Ectodermal cell (in vitro differentiated cells): ENCODE measurements around the gene SGMS1.
"Not testable (repeated sequence)": the region's sequence is repeated elsewhere in the genome, so short reads cannot be mapped to it uniquely, and the experiment has no call there.

Experiments used
- H3K27ac ChIP-seq: 2 replicates; pipeline ENCODE4 v1.7.0; 2013; ENCODE audit warnings: mild to moderate bottlenecking, low read depth, low read length; ENCODE audit not compliant: insufficient read depth, poor library complexity, severe bottlenecking
- H3K27me3 ChIP-seq: 2 replicates; pipeline ENCODE4 v1.7.0; 2013; ENCODE audit warnings: mild to moderate bottlenecking, low read length; ENCODE audit not compliant: insufficient read depth, control insufficient read depth, poor library complexity, severe bottlenecking
- H3K36me3 ChIP-seq: one replicate; pipeline ENCODE4 v1.7.0; 2013; ENCODE audit warnings: low read length; ENCODE audit not compliant: control insufficient read depth, insufficient read depth
- H3K4me1 ChIP-seq: one replicate; pipeline ENCODE4 v1.7.0; 2013; ENCODE audit warnings: low read length; ENCODE audit not compliant: control insufficient read depth, insufficient read depth
- H3K4me3 ChIP-seq: 2 replicates; pipeline ENCODE4 v1.7.0; 2013; ENCODE audit warnings: low read depth, low read length, control low read depth; ENCODE audit not compliant: insufficient read depth
- H3K9me3 ChIP-seq: 2 replicates; pipeline ENCODE4 v1.7.0; 2013; ENCODE audit warnings: mild to moderate bottlenecking, low read length, moderate library complexity; ENCODE audit not compliant: control insufficient read depth
- whole genome bisulfite sequencing, 2 experiments: methylation state at CpG; one replicate each; pipeline ENCODE4 v1.1.7; 2013; ENCODE audit warnings: missing lambda C conversion rate in 2 of 2; 5-methylcytosine and 5-hydroxymethylcytosine counted together

Gene SGMS1

DNA sequence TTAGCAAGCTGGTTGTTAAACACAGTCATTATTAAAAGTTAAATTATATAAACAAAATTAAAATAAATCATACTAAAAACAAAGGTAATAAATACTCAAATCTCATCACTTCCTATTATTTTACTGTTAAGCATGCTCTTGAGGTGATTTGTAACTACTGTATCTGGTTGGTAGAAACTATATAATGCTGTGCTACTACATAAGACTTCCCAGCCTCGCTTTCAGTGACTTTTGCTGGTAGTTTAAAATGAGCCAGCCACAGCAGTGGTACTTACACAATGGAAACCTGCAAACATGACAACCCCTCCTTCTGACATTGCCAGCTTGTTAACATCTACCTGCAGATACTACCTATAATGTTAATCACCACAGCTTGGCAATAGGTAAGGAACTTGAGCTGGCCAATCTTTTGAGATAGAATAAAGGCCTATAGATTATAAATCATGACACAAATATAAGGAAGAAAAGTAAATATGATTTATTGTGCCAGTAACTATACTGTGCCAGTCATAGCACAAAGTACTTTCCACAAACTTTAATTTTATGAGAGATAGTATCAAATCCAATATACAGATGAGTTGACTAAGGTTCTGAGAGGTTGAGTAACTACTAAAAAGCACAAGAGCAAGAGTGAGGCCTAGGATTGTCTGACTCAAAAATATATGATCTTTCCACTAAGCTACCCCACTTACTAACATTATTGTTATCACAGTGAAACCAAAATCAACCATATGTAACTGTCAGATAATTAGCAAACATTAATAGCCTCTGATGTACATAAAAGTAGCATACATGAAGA, 191.3 kb downstream of the SGMS1 start:
- H3K27me3 ChIP-seq: no peaks in the 10 kb centered on the region
- no peak overlapping the region for H3K4me3 ChIP-seq
- no peak overlapping the region for H3K27ac ChIP-seq
- no peaks in the 10 kb centered on the region for H3K36me3 ChIP-seq
- WGBS, 2 experiments: 91 to 100% methylated on average over 1 of the region's 1 CpG
- H3K4me1 ChIP-seq: no peaks in the 10 kb centered on the region
- H3K9me3 ChIP-seq: no peaks in the 10 kb centered on the region

DNA sequence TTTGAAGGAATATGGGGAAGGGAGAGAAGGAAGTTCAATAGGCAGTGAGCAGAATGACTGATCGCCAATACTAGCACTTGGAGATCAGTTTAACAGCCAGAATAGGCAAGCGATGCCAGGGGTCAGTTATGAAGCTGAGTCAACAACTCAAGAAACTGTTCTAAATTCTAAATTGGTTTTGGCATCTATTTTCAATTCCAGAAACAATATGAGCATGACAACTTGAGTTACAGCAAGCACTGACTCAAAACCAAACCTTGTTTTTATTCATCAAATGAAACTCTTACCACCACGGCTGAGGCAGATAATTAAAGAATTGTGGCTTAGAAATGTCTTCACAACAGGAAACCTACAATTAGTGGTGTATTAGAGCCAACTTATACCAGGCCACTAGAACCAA, 192.0 kb downstream of the SGMS1 start:
- no peak overlapping the region for H3K27ac ChIP-seq
- H3K4me1 ChIP-seq: no peaks in the 10 kb centered on the region
- WGBS, 2 experiments: 79 to 89% methylated on average over 2 to 3 of the region's 3 CpGs
- H3K9me3 ChIP-seq: no peaks in the 10 kb centered on the region
- H3K4me3 ChIP-seq: no peak overlapping the region
- no peaks in the 10 kb centered on the region for H3K27me3 ChIP-seq
- no peaks in the 10 kb centered on the region for H3K36me3 ChIP-seq

DNA sequence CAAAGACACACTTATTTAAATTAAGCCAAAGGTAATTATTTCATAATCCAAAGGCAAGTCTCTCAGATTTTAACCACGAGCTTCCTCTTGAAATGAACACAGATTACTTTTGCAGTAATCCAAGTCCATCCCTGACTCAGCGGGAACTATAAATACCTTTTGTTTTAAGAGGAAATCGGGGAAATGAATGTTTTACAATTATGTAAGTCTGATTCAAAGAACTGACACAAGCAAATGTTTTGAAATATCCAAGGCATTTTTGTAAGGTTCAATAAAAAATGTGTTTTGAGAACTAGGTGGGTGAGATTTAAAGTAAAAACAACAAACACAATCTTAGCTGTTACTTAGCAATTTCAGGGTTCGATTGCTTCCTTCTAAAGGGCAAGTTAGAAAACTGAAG, 192.6 kb downstream of the SGMS1 start:
- 89 to 91% methylated on average over 4 of the region's 4 CpGs for WGBS, 2 experiments
- H3K27ac ChIP-seq: no peak overlapping the region

DNA sequence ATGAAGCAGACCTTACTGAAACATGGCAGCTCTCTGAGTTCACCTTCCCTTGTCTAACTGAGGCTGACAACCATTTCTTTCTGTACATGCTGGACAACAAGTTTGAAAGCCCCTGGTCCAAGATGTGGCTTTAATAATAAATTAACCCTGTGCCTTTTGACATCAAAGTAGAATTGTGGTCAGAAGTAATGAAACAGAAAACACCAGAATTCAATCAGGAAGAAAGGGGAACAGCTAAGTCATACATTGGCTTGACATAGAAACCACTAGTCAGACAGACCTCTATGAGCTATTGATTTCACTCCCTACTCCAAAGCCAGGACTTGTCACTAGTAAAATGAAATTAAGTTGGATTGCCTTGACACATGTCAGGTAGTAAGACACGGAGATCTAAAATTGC, 197.3 kb downstream of the SGMS1 start:
- WGBS, 2 experiments: 86 to 100% methylated on average over 1 of the region's 1 CpG
- no peaks in the 10 kb centered on the region for H3K4me1 ChIP-seq
- no peaks in the 10 kb centered on the region for H3K9me3 ChIP-seq
- H3K27me3 ChIP-seq: no peaks in the 10 kb centered on the region
- H3K36me3 ChIP-seq: no peaks in the 10 kb centered on the region
- no peak overlapping the region for H3K27ac ChIP-seq
- no peak overlapping the region for H3K4me3 ChIP-seq

More for the DNA sequence above, 192.6 kb downstream of the SGMS1 start:
- no peaks in the 10 kb centered on the region for H3K36me3 ChIP-seq
- no peaks in the 10 kb centered on the region for H3K27me3 ChIP-seq
- H3K9me3 ChIP-seq: no peaks in the 10 kb centered on the region
- no peaks in the 10 kb centered on the region for H3K4me1 ChIP-seq
- H3K4me3 ChIP-seq: no peak overlapping the region

DNA sequence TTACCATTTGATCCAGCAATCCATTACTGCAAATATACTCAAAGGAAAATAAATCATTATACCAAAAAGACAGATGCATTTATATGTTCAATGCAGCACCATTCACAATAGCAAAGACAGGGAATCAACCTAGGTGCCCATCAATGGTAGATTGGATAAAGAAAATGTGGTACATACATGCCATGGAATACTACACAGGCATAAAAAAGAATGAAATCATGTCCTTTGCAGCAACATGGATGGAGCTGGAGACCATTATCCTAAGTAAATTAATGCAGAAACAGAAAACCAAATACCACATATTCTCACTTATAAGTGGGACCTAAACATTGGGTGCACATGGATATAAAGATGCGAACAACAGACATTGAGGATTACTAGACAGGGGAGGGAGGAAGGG, 198.5 kb downstream of the SGMS1 start:
- not testable (repeated sequence) for H3K4me1 ChIP-seq, H3K27ac ChIP-seq, H3K4me3 ChIP-seq, H3K36me3 ChIP-seq, H3K27me3 ChIP-seq, H3K9me3 ChIP-seq
- 94 to 100% methylated on average over 1 of the region's 1 CpG for WGBS, 2 experiments

DNA sequence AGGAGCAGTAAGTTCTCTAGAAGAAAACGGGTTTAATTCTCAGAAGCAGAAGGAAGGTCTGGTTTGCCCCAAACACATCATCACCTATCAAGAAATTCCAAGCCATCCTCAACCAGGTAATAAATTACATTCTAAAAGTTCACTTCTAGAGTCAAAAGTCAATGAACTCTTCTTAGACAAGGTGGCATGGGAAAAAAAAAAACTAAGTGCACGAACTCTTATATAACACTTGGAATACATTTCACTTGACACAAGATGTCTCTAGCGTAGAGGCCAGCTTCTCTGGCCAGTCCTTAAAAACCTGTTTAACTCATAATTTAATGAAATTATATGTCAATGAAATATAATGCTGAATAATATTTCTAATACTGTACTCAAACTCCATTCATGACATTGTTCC, 200.3 kb downstream of the SGMS1 start:
- H3K9me3 ChIP-seq: no peaks in the 10 kb centered on the region
- 92 to 100% methylated on average over 1 to 2 of the region's 3 CpGs for WGBS, 2 experiments
- H3K27ac ChIP-seq: no peak overlapping the region
- no peak overlapping the region for H3K4me3 ChIP-seq
- H3K27me3 ChIP-seq: peaks cover 11% of the 10 kb centered on the region
- no peaks in the 10 kb centered on the region for H3K4me1 ChIP-seq
- H3K36me3 ChIP-seq: no peaks in the 10 kb centered on the region

DNA sequence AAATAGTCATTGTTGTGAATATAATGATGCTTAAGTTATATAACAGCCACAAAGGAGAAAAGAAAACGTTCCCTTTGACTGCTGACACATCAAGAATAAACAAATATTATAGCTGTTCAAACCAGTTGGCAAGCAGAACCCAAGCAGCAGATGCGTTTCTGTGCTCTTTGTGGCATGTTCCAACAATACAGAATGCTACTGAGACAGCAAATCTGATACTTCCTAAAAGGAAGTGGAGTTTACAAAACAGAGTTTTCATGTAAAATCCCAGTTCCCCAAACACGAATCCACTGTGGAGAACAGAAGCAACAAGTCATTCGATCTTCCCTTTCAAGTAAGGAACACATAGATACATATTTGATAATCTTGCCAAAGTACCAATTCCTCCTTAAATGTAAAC, 201.5 kb downstream of the SGMS1 start:
- 88% methylated on average over 4 of the region's 4 CpGs for WGBS, 2 experiments
- Histone ChIP-seq H3K36me3 (no peaks in the 10 kb centered on the region), H3K4me1 (peaks cover 4% of the 10 kb centered on the region), H3K27ac (no peak overlapping the region), H3K27me3 (peaks cover 23% of the 10 kb centered on the region), H3K9me3 (no peaks in the 10 kb centered on the region), H3K4me3 (no peak overlapping the region)

DNA sequence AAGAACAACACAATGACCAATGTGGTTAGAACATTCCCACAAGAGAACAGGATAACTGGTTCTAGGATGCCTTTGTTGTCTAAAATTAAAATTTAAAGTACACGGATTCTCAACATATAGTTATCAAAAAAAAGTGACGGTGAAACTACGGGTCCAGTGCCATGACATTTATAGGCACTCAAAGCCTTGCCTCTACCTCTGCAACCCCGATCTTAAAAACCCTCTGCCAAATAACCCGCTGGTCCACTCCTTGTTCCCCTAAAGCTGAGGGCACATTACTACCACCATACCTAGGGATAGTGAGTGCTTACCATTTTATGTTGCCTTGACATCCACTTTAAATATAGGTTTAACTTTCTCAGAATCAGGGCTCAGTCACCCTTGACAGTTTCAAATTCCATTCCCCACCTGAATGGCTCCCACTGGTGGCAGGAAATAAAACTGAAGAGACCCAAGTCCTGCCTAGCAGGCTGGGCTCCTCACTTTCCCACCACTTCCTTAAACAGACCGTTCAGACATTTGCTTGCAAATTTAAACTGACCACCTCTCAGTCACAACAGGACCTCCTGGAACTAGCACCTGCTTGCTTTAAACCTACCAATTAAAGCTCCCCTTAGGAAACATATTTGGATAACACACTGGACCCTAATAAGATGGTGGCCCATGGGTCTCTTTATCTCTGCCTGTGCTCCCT, 202.6 kb downstream of the SGMS1 start:
- no peak overlapping the region for H3K27ac ChIP-seq
- no peaks in the 10 kb centered on the region for H3K36me3 ChIP-seq
- peaks cover 23% of the 10 kb centered on the region for H3K27me3 ChIP-seq
- WGBS, 2 experiments: 79 to 87% methylated on average over 6 of the region's 6 CpGs
- no peak overlapping the region for H3K4me3 ChIP-seq
- no peaks in the 10 kb centered on the region for H3K9me3 ChIP-seq
- peaks cover 4% of the 10 kb centered on the region for H3K4me1 ChIP-seq

DNA sequence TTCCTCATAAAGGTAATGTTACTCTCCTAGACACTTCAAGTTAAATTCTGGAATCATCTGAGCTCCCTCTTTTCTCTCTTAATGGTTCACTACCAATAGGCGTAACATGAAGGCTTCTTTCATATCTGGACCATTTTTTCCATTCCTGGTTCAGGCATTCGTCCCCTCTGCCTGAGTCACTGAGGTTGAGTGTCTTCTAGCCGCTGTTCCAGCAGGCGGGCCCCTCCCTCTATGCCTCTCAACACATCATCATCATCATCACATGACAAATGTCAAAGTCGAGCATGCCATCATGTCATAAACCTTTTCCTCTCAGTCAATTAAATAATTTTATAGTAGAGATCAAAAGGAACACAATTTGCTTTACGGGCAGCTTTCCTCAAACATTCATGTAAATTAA, 203.6 kb downstream of the SGMS1 start:
- Histone ChIP-seq H3K9me3 (no peaks in the 10 kb centered on the region), H3K4me1 (peaks cover 4% of the 10 kb centered on the region)
- 93% methylated on average over 4 to 6 of the region's 6 CpGs for WGBS, 2 experiments

DNA sequence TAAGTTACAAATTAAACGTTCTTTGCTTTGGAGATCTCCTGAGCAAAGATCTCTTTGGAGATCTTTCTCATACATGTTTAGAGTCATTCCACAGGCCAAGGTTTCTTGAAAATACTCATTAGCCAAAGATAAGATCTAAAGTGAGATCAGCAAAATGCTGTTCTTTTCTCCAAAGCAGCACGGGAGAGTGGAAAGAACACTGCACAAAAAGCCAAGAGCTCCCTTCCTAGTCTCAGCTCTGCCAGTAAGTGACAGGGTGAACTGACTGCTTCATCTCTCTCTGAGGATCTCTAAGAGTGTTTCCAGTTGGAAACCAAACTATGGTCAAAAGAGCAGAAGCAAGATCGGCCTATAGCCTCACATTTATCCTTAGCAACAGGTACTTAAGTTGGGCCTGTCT, 204.0 kb downstream of the SGMS1 start:
- 94 to 95% methylated on average over 3 of the region's 3 CpGs for WGBS, 2 experiments
- no peaks in the 10 kb centered on the region for H3K9me3 ChIP-seq
- no peak overlapping the region for H3K27ac ChIP-seq
- peaks cover 4% of the 10 kb centered on the region for H3K4me1 ChIP-seq
- no peaks in the 10 kb centered on the region for H3K36me3 ChIP-seq
- H3K27me3 ChIP-seq: peaks cover 23% of the 10 kb centered on the region
- H3K4me3 ChIP-seq: no peak overlapping the region

More for the DNA sequence above, 203.6 kb downstream of the SGMS1 start:
- no peak overlapping the region for H3K4me3 ChIP-seq
- H3K27ac ChIP-seq: no peak overlapping the region
- no peaks in the 10 kb centered on the region for H3K36me3 ChIP-seq
- peaks cover 23% of the 10 kb centered on the region for H3K27me3 ChIP-seq
